Stimulated activated CD8-positive, alpha-beta memory T cell treated with anti-CD3 and anti-CD28 coated beads, Interleukin-4, amount 100 ng/mL, for 1 hour (primary cell): ENCODE results near the gene AFF4.
"Not testable (repeated sequence)": the region's sequence is repeated elsewhere in the genome, so short reads cannot be mapped to it uniquely, and the experiment has no call there.

Source experiments
- DNase-seq, 2 donors: peaks; one replicate each; pipeline ENCODE4 v3.0.0-alpha.2; 2020; ENCODE audit warnings: low read depth in 2 of 2, low spot score in 1 of 2

The AFF4 gene, protein sequence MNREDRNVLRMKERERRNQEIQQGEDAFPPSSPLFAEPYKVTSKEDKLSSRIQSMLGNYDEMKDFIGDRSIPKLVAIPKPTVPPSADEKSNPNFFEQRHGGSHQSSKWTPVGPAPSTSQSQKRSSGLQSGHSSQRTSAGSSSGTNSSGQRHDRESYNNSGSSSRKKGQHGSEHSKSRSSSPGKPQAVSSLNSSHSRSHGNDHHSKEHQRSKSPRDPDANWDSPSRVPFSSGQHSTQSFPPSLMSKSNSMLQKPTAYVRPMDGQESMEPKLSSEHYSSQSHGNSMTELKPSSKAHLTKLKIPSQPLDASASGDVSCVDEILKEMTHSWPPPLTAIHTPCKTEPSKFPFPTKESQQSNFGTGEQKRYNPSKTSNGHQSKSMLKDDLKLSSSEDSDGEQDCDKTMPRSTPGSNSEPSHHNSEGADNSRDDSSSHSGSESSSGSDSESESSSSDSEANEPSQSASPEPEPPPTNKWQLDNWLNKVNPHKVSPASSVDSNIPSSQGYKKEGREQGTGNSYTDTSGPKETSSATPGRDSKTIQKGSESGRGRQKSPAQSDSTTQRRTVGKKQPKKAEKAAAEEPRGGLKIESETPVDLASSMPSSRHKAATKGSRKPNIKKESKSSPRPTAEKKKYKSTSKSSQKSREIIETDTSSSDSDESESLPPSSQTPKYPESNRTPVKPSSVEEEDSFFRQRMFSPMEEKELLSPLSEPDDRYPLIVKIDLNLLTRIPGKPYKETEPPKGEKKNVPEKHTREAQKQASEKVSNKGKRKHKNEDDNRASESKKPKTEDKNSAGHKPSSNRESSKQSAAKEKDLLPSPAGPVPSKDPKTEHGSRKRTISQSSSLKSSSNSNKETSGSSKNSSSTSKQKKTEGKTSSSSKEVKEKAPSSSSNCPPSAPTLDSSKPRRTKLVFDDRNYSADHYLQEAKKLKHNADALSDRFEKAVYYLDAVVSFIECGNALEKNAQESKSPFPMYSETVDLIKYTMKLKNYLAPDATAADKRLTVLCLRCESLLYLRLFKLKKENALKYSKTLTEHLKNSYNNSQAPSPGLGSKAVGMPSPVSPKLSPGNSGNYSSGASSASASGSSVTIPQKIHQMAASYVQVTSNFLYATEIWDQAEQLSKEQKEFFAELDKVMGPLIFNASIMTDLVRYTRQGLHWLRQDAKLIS

DNA sequence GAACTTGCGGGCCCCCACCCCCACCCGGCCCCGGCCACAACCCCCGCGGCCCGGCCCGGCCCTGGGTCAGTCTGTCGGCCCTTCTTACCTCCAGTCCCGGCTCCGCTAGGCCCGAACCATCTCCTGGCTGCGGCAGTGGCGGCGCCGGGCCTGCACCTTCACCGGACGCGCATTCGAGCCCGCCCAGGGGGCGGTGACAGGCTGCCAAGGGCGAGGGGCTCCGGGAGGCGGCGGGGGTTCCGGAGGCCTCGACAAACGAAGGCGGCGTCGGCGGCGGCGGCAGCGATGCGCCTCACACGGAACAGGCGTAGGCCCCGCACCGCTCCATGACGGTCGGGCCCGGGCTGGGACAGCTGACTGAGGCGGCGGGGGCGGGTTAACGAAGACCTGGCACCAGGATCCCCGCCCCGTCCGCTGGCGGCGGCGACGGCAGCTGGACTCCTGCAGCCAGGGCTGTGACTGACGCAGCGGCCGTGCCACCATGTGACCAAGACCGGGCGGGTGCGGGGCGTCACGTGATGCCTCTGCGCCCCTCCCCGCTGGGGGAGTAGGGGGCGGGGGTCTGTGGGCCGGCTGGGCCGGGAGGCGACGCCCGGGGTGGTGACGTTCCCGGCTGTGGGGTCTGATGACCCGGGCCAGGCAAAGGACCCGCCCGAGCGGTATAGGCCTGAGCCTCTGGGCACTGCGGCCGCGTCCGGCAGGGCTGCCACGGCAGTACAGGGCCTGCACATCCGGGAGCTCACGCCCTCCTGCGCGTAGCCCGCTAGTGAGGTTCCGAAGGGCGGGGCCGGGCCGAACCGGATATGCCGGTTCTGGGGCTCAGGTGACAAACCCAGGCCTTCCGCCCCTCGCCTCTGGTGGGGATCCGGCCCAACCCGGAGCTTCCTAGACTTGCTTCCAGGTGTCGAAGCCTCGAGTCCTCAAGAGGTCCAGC, at the start of gene AFF4:
Gene AFF4, minus strand, starts transcription at position 464 of the 934 bp plus-strand sequence. CDS start 26,445 bp downstream, outside the sequence.
- DNase-seq, result peak; percentile 68 to 76

DNA sequence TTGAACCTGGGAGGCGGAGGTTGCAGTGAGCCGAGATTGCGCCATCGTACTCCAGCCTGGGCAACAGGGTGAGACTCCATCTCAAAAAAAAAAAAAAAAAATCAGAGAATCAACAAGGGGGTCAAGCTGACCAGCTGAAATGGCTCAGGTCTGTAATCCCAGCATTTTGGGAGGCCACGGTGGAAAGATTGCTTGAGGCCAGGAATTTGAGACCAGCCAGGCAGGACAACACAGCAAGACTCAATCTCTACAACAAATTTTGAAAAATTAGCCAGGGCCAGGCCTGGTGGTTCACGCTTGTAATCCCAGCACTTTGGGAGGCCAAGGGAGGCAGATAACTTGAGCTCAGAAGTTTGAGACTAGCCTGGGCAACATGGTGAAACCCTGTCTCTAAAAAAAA, 45.0 kb upstream of the AFF4 start:
- not testable (repeated sequence) for DNase-seq

DNA sequence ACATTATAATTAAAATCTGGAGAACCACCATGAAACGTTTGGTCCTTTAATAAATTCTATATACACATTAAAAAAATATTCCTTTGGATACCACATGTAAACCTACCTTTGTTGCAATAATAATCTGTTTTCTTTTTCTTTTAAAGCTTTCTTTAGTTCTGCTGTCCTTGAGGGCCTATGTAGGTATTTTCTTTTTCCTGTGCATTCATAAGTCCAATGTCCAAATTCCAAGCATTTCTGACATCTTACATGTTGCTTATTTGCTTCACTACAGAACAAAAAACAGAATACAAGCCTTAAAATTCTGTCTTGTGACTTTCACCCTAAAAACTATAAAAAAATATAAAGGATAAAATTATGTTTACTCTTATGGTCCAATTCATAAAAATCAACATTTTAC, 43.2 kb upstream of the AFF4 start:
- DNase-seq, result no peak

- DNase-seq, result no peak
Observed at GRCh38 chr5:132999246-132999645, 35.8 kb upstream of the AFF4 start.

GRCh38 chr5:132998556-132998955, 35.1 kb upstream of the AFF4 start:
- DNase-seq, result no peak

GRCh38 chr5:132996307-132996706, 32.9 kb upstream of the AFF4 start:
- no peak for DNase-seq

DNA sequence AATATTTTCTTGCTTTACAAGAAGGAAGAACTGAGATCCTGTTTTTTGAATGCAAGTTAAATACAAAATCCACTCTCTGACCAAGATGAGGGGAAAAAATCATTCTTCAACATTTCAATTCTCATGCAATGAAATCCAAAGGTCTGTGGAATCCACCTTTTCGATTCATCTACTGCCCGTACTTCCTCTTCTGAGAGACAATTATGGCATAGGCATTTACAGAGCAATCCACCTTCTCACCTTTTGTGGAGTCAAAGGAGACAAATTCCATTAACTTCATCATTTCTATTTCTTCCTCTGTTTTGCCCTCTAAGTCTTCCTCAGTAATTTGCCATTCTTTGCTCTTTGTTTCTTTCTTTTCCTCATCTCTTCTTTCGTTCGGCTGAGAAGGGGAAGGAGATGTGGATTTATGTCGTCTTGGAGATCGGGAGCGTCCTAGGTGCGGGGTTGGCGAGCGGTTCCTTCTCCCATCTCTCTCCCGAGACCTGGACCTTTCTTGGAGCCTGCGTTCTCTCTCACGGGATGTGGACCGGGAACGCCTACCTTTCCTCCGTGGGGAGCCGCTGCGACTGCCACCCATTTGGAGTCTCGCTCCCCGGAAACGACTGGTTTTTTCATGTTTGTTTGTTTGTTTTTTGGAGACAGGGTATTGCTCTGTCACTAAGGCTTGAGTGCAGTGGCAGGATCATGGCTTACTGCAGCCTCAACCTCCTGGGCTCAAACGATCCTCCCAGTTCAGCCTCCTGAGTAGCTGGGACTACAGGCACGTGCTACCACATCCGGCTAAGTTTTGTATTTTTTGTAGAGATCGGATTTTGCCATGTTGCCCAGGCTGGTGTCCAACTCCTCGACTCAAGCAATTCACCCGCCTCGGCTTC, 24.3 kb upstream of the AFF4 start:
- no peak for DNase-seq

- DNase-seq, result not testable (repeated sequence)
Observed at GRCh38 chr5:132982971-132983370, 19.5 kb upstream of the AFF4 start.

DNA sequence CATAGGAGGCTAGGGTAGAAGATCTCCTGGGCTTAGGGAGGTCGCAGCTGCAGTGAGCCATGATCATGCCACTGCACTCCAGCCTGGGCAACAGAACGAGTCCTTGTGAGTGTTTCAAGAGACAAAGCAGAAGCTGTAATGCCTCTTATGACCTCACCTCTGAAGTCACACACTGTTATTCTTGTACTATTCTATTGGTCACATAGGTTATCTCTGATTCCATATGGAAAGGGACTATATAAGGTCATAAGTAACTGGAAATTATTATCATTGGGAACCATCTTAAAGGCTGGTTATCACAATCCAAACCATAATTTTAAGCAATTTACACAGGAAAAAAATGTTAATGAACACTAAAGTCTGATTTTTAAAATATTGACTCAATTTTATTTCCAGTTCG, 17.9 kb upstream of the AFF4 start:
- DNase-seq, result no peak

DNA sequence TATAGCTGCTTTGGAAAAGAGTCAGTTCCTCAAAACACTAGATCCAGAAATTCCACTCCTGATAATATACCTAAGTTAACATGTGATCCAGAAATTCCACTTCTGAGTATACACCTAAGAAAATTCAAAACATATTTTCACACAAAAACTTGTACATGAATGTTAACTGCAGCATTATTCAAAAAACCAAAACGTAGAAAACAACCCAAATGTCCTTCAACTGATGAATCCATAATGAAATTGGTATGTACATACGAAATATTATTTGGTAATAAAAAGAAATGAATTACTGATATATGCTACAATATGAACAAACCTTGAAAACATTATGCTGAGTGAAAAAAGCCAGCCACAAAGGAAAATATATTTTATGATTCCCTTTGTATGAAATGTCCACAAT, 16.5 kb upstream of the AFF4 start:
- no peak for DNase-seq

- DNase-seq, result no peak
Observed at GRCh38 chr5:132979367-132979940, 16.0 kb upstream of the AFF4 start.

- no peak for DNase-seq
Observed at GRCh38 chr5:132976852-132977251, 13.4 kb upstream of the AFF4 start.

DNA sequence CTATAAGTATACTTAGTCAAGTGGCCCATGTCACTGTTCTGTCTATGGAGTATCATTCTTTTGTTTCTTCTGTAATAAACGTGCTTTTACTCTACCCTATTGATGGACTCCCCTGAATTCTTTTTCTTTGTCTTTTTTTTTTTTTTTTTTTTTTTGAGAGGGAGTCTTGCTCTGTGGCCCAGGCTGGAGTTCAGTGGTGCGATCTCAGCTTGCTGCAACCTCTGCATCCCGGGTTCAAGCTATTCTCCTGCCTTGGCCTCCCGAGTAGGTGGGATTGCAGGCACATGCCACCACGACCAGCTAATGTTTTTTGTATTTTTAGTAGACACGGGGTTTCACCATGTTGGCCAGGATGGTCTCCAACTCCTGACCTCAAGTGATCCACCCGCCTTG, 9.0 kb upstream of the AFF4 start:
- DNase-seq, result not testable (repeated sequence)

DNA sequence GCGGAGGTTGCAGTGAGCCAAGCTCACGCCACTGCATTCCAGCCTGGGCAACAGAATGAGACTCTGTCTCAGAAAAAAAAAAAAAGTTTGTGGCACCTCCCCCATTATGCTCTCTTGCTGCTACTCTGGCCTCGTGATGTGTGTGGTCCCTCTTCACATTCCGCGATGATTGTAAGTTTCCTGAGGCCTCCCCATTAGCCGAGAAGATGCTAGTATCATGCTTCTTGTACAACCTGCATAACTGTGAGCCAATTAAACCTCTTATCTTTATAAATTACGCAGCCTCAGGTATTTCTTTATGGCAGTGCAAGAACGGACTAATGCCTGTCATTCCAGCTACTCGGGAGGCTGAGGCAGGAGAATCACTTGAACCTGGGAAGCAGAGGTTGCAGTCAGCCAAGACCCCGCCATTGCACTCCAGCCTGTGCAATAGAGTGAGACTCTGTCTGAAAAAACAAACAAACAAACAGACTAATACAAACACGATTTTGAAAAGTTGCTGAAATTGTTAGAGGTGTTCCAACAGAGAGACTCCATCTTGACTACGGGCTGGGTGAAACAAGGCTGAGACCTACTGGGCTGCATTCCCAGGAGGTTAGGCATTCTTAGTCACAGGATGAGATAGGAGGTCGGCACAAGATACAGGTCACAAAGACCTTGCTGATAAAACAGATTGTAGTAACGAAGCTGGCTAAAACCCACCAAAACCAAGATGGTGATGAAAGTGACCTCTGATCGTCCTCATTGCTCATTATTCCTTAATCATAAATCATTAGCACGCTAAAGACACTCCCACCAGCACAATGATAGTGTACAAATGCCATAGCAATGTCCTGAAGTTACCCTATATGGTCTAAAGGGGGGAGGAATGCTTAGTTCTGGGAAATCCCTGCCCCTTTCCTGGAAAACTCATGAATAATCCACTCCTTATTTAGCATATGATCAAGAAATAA, 8.3 kb upstream of the AFF4 start:
- DNase-seq, result no peak

GRCh38 chr5:132965120-132965519, 1.7 kb upstream of the AFF4 start:
- DNase-seq, result no peak

- no peak for DNase-seq
Observed at GRCh38 chr5:132962429-132963021, 909 bp downstream of the AFF4 start.

DNA sequence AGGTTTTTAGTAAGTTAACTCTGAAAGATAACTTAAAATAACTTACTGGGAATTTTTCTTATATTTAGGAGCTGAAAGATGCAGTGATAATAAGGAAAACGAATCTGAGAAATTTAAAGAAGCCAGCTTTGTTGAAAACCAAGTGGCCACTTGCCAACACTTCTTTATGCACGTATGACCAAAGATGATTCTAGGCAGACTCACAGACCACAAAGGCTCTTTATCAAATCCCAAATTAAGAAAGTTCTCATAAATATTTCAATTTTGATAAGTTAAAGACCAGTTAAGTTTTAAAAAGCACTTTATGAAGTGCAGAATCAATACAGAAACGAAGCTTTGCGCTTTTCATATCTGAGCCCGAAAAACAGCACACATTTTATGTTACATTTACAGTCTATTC, 1.5 kb downstream of the AFF4 start:
- DNase-seq, result no peak
